AG09319 (cell line): ENCODE measurements around the gene PKP4.

Experiments used
- DNase-seq: peaks from one replicate; pipeline ENCODE4 v3.0.0-alpha.2; 2010; ENCODE audit warnings: low read depth; ENCODE audit errors: extremely low read depth
- TF ChIP-seq, protein P1 (sequence below): IDR thresholded peaks from 2 replicates; pipeline ENCODE4 v1.5.1; 2011; ENCODE audit warnings: low read depth, mild to moderate bottlenecking, inconsistent platforms, low read length, moderate library complexity

PKP4 gene

DNA sequence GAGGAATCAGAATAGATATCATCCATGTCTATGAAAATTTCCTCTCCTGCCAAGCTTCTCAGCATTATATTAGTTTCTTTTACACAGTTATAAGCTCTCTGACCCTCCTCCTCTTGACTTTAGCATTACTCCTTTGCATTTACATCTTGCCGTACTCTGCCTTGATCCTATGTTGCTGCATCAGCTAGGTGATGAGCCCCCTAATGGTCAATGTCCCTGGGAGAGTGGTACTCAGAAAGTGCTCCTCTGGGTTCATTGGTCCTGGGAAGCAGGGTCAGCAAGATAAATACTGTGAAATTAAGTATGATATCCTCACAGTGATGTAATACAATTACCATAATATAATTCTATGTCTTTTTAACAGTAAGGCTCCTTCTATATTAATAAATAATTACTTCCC, 74.1 kb downstream of the PKP4 start:
- TF ChIP-seq, protein P1, sequence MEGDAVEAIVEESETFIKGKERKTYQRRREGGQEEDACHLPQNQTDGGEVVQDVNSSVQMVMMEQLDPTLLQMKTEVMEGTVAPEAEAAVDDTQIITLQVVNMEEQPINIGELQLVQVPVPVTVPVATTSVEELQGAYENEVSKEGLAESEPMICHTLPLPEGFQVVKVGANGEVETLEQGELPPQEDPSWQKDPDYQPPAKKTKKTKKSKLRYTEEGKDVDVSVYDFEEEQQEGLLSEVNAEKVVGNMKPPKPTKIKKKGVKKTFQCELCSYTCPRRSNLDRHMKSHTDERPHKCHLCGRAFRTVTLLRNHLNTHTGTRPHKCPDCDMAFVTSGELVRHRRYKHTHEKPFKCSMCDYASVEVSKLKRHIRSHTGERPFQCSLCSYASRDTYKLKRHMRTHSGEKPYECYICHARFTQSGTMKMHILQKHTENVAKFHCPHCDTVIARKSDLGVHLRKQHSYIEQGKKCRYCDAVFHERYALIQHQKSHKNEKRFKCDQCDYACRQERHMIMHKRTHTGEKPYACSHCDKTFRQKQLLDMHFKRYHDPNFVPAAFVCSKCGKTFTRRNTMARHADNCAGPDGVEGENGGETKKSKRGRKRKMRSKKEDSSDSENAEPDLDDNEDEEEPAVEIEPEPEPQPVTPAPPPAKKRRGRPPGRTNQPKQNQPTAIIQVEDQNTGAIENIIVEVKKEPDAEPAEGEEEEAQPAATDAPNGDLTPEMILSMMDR, result no peak
- no peak for DNase-seq

DNA sequence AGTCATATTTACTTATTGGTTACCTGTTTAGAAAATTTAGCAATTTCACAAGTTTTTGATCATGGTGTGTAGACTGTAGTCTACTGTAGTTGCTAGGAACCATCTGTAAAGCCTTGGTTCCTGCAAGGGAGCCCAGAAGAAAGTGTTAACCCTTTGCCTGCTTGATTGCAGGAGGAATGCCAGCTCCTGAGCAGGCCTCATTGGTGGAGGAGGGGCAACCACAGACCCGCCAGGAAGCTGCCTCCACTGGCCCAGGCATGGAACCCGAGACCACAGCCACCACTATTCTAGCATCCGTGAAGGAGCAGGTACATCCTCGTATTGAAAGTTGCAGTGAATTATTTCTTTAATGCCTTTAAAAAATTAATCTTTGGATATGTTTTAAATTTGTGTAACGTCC, 76.3 kb downstream of the PKP4 start:
- DNase-seq, result no peak
- TF ChIP-seq, protein P1, result no peak

DNA sequence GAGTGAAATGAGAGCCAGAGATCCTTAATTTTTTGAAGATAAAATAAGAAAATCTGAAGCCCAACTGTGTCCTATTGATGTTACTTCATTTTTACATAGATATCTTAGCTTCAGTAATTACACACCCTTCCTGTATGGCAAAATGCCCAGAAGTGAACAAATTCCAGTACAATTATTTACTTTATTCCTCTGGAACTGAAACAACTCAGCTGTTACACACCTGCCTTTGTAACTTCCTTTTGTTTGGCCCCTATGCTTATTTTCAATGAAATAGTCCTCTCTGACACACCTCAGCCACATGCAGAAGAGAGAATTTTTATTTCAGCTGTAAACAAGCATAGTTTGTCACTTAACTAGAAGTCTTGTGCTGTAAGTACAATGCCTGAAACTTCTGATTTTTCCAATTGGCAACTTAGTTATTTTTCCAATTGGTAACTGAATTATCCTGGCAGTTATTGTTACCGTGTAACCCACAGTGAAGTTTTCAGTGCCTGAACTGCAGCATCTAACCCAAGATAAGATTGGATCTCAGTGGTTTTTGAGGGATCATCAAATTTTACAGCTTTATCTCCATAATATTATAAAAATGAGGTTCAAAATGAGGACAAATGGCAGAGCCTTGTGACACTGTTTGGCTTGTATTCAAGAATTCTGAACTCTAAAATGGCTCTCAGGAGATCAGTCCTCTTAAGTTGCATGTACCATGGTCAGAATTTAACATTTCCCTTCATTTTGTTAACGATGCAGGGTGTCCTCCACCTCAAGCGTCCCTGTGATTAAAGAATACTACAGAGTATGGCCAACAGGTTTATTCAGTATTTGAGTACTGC, 82.6 kb downstream of the PKP4 start:
- peak; percentile 38 for DNase-seq

DNA sequence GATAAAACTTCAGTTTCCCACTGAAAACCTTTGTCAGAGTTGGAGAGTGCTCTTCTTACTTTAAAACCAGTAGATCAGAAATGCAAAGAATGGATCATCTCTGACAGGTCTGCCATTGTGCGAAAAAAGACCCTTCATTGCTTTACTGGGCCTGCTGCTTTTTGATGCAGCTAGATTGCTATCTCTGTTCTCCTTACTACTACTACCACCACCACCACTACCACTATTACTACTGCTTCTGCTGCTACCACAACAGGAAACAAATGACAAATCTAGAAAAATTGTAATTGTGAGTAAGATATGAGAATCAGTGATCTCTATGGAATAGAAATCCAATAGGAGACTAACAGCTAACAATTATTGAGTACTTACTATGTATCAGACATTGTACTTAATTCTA, 85.8 kb downstream of the PKP4 start:
- TF ChIP-seq, protein P1, result no peak
- no peak for DNase-seq

More for the DNA sequence above, 82.6 kb downstream of the PKP4 start:
- TF ChIP-seq, protein P1, result no peak

DNA sequence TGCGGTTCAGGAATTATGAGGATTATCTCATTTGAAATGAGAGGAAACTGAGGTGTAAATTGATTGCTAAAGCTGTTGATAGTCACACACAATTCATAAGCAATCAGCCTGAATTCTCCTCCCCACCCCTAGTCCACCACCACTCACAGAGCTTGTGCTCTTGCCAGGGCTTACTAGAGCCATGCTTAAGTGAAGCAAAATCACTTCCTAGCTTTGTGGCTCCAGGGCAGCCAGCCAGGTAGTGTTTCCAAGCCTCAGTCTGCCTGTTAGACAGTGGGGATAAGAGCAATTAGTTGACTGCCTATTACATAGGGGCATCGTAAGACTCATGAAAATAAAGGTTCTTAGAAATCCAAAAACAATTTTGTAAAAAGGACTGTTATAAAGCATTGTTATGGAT, 87.2 kb downstream of the PKP4 start:
- TF ChIP-seq, protein P1, result no peak

DNA sequence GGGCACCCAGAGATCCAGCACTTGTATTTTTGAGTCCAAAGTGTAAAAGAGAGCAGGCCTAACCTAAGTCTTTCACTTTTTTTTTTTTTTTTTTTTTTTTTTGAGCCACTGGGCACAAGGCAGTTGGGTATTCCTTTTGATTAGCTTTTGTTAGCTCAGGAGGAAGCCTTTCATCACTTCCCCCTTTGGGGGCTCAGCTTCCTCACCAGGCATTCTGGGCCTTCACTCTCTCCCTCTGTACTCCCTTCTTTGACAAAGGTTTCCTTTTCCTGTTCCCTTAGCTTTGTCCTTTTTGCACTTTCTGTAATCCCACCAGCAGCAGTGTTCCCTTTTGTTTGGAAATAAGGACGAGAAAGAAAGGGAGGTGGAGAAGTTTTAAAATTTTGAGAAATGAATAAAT, 88.2 kb downstream of the PKP4 start:
- TF ChIP-seq, protein P1, result no peak
- no peak for DNase-seq

More for the DNA sequence above, 87.2 kb downstream of the PKP4 start:
- no peak for DNase-seq

DNA sequence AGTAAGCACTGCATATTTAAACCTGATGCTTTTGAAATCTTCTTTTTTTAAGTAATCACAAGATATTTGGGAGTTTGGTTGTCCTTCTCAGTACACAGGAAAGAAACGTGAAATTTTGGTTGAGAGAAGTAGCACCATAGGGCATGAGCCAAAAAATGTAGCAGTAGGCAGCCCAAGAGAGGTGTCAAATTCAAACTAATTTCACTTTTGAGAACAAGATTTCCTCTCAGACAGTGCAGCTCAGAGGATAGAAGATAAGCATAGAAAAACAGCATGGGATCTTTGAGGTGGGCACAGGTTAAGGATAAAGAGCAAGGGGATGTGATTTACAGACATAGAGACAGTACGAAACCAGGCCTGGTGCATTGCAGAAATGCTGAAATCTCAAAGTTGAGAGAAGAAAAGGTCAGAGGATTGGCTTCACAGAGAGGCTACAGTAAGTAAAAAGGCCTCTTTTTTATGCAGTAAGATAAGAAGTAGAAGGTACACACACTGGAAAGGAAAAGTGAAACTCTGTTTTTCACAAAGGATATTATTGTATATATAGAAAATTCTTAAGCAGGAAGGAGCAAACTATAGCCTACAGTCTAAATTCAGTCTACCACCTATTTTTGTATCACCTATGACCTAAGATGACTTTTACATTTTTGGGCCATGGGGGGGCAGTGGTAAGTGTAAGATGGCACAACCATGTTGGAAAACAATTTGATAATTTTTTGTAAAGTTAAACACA, 89.8 kb downstream of the PKP4 start:
- no peak for DNase-seq
- TF ChIP-seq, protein P1, result no peak
